Neuronal stem cell (in vitro differentiated cells): ENCODE data around the gene GNMT.

Experiments
- DNase-seq: peaks from one replicate; pipeline ENCODE4 v3.0.0-alpha.2; 2013; ENCODE audit warnings: low spot score
- H2AFZ ChIP-seq: one replicate; pipeline ENCODE4 v1.6.1; 2013; ENCODE audit warnings: mild to moderate bottlenecking, low read length, inconsistent platforms
- H2AK5ac ChIP-seq: 2 replicates; pipeline ENCODE4 v1.6.1; 2013; ENCODE audit warnings: low read depth, mild to moderate bottlenecking, inconsistent platforms, low read length, moderate library complexity, mixed read lengths
- H2BK120ac ChIP-seq: 2 replicates; pipeline ENCODE4 v1.6.1; 2013; ENCODE audit warnings: low read depth, mild to moderate bottlenecking, inconsistent platforms, low read length, moderate library complexity, mixed read lengths
- H2BK12ac ChIP-seq: one replicate; pipeline ENCODE4 v1.6.1; 2013; ENCODE audit warnings: low read length, inconsistent platforms
- H2BK15ac ChIP-seq: 2 replicates; pipeline ENCODE4 v1.6.1; 2013; ENCODE audit warnings: mild to moderate bottlenecking, low read length, inconsistent platforms, mixed read lengths
- H2BK5ac ChIP-seq: one replicate; pipeline ENCODE4 v1.6.1; 2013; ENCODE audit warnings: inconsistent platforms, mild to moderate bottlenecking, low read length, moderate library complexity
- H3K14ac ChIP-seq: one replicate; pipeline ENCODE4 v1.6.1; 2013; ENCODE audit warnings: low read length, inconsistent platforms
- H3K18ac ChIP-seq: 2 replicates; pipeline ENCODE4 v1.6.1; 2013; ENCODE audit warnings: low read length, inconsistent platforms
- H3K23ac ChIP-seq: 2 replicates; pipeline ENCODE4 v1.6.1; 2013; ENCODE audit warnings: low read depth, mild to moderate bottlenecking, mixed read lengths, low read length, inconsistent platforms; ENCODE audit not compliant: poor library complexity
- H3K27ac ChIP-seq: replicated peaks from 3 replicates; pipeline ENCODE4 v1.5.1; 2013; ENCODE audit warnings: low read length, inconsistent platforms
- H3K27me3 ChIP-seq, 3 experiments: 2 replicates each; pipeline ENCODE4 v1.6.1; 2013; ENCODE audit warnings: low read length in 3 of 3, mild to moderate bottlenecking in 2 of 3, inconsistent platforms in 1 of 3, low read depth in 1 of 3, mixed read lengths in 1 of 3, moderate library complexity in 1 of 3; ENCODE audit not compliant: control insufficient read depth in 3 of 3, insufficient read depth in 3 of 3
- H3K36me3 ChIP-seq, 2 donors: replicated peaks in 1 of 2; 2 replicates each; pipeline ENCODE4 v1.6.1; 2013; ENCODE audit warnings: low read length in 2 of 2; ENCODE audit not compliant: control insufficient read depth in 2 of 2, insufficient read depth in 2 of 2
- H3K4ac ChIP-seq: 2 replicates; pipeline ENCODE4 v1.6.1; 2013; ENCODE audit warnings: inconsistent platforms, mild to moderate bottlenecking, low read length, moderate library complexity
- H3K4me1 ChIP-seq, 2 donors: 1 replicate in 1 of 2; 2 replicates in 1 of 2; pipeline ENCODE4 v1.6.1; 2013; ENCODE audit warnings: low read length in 2 of 2, low read depth in 1 of 2; ENCODE audit not compliant: control insufficient read depth in 2 of 2, insufficient read depth in 1 of 2
- H3K4me2 ChIP-seq: one replicate; pipeline ENCODE4 v1.6.1; 2013; ENCODE audit warnings: mild to moderate bottlenecking, low read length, inconsistent platforms; ENCODE audit not compliant: insufficient read depth, poor library complexity, severe bottlenecking
- H3K4me3 ChIP-seq, 2 donors: 2 replicates each; pipeline ENCODE4 v1.5.1; 2013; ENCODE audit warnings: low read length in 2 of 2, mild to moderate bottlenecking in 2 of 2, inconsistent platforms in 1 of 2, moderate library complexity in 1 of 2
- H3K79me1 ChIP-seq: one replicate; pipeline ENCODE4 v1.6.1; 2013; ENCODE audit warnings: low read depth, mild to moderate bottlenecking, inconsistent platforms, low read length, moderate library complexity
- H3K9ac ChIP-seq: one replicate; pipeline ENCODE4 v1.6.1; 2013; ENCODE audit warnings: mild to moderate bottlenecking, low read depth, low read length, inconsistent platforms; ENCODE audit not compliant: poor library complexity
- H3K9me3 ChIP-seq, 2 donors: replicated peaks in 1 of 2; 2 replicates each; pipeline versions ENCODE3 to v1.6.1; 2013; ENCODE audit warnings: low read length in 2 of 2, mild to moderate bottlenecking in 2 of 2, inconsistent platforms in 1 of 2, low read depth in 1 of 2, mixed read lengths in 1 of 2, moderate library complexity in 1 of 2; ENCODE audit not compliant: control insufficient read depth in 2 of 2, insufficient read depth in 1 of 2
- H4K8ac ChIP-seq: one replicate; pipeline ENCODE4 v1.6.1; 2013; ENCODE audit warnings: low read depth, mild to moderate bottlenecking, inconsistent platforms, low read length, moderate library complexity
- H4K91ac ChIP-seq: one replicate; pipeline ENCODE4 v1.6.1; 2013; ENCODE audit warnings: low read length, low read depth, mild to moderate bottlenecking, inconsistent platforms; ENCODE audit not compliant: poor library complexity
- WGBS, 2 donors: extraction: QIAGEN DNeasy Blood & Tissue Kit; methylation state at CpG; one replicate each; pipeline ENCODE4 v1.1.7; 2013; ENCODE audit warnings: missing lambda C conversion rate in 2 of 2, mixed read lengths in 1 of 2; ENCODE audit not compliant: insufficient read length in 2 of 2, insufficient replicate concordance in 1 of 2; ENCODE audit errors: extremely low coverage in 2 of 2; 5-methylcytosine and 5-hydroxymethylcytosine counted together

Gene GNMT

DNA sequence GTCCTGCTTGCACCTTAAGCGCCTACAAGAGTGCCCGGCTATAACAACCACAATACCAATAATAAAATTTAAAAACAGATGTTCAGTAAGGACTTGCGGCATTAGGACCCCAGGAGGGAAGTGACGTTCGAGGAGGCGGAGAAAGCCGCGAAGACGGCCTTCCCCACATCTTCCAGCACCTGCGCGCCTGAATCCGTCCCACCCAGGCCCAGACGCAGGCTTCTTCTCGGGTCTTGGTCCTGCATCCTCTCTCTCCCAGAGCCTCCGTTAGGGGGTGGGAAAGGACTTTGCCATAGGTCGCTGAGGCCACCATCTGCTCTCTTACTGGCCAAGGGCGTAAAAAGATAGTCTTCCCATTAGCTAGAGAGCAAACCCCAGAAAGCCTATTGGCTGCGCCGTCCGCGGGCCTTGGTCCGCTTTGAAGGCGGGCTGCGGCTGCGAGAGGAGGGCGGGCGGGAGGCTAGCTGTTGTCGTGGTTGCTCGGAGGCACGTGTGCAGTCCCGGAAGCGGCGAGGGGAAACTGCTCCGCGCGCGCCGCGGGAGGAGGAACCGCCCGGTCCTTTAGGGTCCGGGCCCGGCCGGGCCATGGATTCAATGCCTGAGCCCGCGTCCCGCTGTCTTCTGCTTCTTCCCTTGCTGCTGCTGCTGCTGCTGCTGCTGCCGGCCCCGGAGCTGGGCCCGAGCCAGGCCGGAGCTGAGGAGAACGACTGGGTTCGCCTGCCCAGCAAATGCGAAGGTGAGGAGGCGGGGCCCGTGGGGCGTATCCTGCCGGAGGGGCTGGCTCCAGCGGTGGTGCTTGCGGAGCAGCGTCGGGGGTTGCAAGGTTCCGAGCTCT lies 31.4 kb upstream of the GNMT start, which contains the start of gene CNPY3:
Gene CNPY3 (plus strand): TSS at position 495 of the 835 bp plus-strand sequence. CDS start 91 bp downstream, at position 586.
- Histone ChIP-seq H2AFZ (peak within 1 kb of the TSS; percentile 92), H3K27ac (peak within 1 kb of the TSS; percentile 90), H2BK12ac (peak within 1 kb of the TSS; percentile 30), H2AK5ac (peak within 1 kb of the TSS; percentile 42), H2BK5ac (peak within 1 kb of the TSS; percentile 56), H3K14ac (no peak within 1 kb of the TSS), H3K79me1 (peaks cover 5% of the 10 kb centered on the region), H3K36me3 (peaks cover 6 to 30% of the 10 kb centered on the region in 2 donors), H3K18ac (peak within 1 kb of the TSS; percentile 98), H3K4me2 (peak within 1 kb of the TSS; percentile 82), H2BK120ac (no peak within 1 kb of the TSS), H2BK15ac (peak within 1 kb of the TSS; percentile 42), H3K4me3 (peak within 1 kb of the TSS; percentile 72 to 84), H3K4ac (peak within 1 kb of the TSS; percentile 77), H3K27me3 (no peaks in the 10 kb centered on the region), H3K4me1 (peaks cover 4 to 5% of the 10 kb centered on the region in 2 donors), H3K9me3 (peaks cover 0 to under 1% of the 10 kb centered on the region in 2 donors), H4K91ac (no peak within 1 kb of the TSS), H3K23ac (no peak within 1 kb of the TSS), H3K9ac (peak within 1 kb of the TSS; percentile 94), H4K8ac (no peak within 1 kb of the TSS)
- WGBS, 2 donors: no CpG with 5 or more reads among the region's 63 CpGs
- peak; percentile 97 for DNase-seq

DNA sequence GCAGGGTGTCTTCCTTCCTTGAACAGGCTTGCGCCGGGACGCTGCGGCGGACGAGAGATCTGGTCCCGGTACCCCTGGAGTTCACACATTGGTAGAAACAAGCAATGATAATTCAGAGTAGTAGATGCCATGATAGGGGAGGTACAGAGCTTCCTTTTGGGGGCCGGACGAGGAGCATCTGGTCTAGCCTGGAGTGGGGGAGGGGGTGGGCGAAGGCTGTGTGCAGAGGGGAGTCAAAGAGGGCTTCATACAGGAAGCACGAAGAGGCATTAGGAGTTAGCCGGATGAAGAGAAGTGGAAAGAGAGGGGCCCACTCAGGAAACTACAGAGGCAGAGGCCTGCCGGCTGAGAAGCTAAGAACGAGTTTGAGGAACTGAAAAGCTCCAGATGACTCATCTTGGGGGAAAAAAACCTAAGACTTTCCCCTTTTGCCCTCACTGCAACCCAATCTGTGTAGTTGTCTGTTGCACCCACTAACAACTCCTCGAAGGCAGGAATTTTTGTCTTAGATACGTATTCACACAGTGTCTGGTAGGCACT lies 30.7 kb upstream of the GNMT start:
- DNase-seq: no peak
- H3K27ac ChIP-seq: peak overlapping the region; percentile 90
- H4K8ac ChIP-seq: no peak overlapping the region

DNA sequence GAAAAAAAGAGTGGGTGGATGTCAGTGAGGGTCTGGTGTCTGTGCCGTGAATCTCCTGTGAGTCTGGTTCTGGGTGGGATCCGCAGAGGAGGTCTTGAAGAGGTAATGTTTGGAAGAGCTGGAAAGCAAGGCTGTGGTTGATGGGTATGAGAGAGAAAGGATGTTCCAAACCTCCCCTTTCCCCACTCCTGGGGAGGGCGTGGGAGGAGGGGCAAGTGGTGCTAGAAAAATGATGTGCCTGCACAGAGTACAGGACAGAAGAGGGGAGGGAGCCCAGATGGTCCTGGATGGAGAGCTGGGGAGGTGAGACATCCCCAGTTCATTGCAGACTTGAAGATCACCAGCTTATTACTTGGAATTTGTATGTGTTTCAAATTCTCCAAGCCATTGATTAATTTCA lies 28.1 kb upstream of the GNMT start:
- H2AK5ac ChIP-seq: no peak overlapping the region
- no peak overlapping the region for H3K14ac ChIP-seq
- H3K27me3 ChIP-seq: no peaks in the 10 kb centered on the region
- no peak for DNase-seq
- no CpG with 5 or more reads among the region's 3 CpGs for WGBS, 2 donors
- H3K4me1 ChIP-seq: peaks cover 4% of the 10 kb centered on the region in 2 donors
- no peak overlapping the region for H2BK15ac ChIP-seq
- no peak overlapping the region for H3K27ac ChIP-seq
- peaks cover 9% of the 10 kb centered on the region for H3K79me1 ChIP-seq
- H2BK12ac ChIP-seq: no peak overlapping the region
- no peak overlapping the region for H2BK5ac ChIP-seq
- H3K4me3 ChIP-seq: no peak overlapping the region
- H3K4ac ChIP-seq: no peak overlapping the region
- H3K9ac ChIP-seq: no peak overlapping the region
- H3K36me3 ChIP-seq: peaks cover 28 to 62% of the 10 kb centered on the region in 2 donors
- H4K91ac ChIP-seq: no peak overlapping the region
- H3K4me2 ChIP-seq: no peak overlapping the region
- H3K18ac ChIP-seq: no peak overlapping the region
- no peak overlapping the region for H4K8ac ChIP-seq
- no peak overlapping the region for H3K23ac ChIP-seq
- no peak overlapping the region for H2AFZ ChIP-seq
- peaks cover 0 to 3% of the 10 kb centered on the region in 2 donors for H3K9me3 ChIP-seq
- no peak overlapping the region for H2BK120ac ChIP-seq

More for the DNA sequence above, 30.7 kb upstream of the GNMT start:
- H3K14ac ChIP-seq: no peak overlapping the region
- peak overlapping the region; percentile 82 for H3K4me2 ChIP-seq
- no peak overlapping the region for H2BK12ac ChIP-seq
- H2BK15ac ChIP-seq: peak overlapping the region; percentile 42
- peak overlapping the region; percentile 98 for H3K18ac ChIP-seq
- no peak overlapping the region for H3K23ac ChIP-seq
- no peaks in the 10 kb centered on the region for H3K27me3 ChIP-seq
- no peak overlapping the region for H2AK5ac ChIP-seq
- peak overlapping the region; percentile 94 for H3K9ac ChIP-seq
- no peak overlapping the region for H3K4ac ChIP-seq
- peak overlapping the region; percentile 72 to 84 for H3K4me3 ChIP-seq
- peaks cover 0 to 3% of the 10 kb centered on the region in 2 donors for H3K9me3 ChIP-seq
- H2BK5ac ChIP-seq: peak overlapping the region; percentile 56
- H2BK120ac ChIP-seq: no peak overlapping the region
- H3K79me1 ChIP-seq: peaks cover 5% of the 10 kb centered on the region
- WGBS, 2 donors: no CpG with 5 or more reads among the region's 16 CpGs
- H3K4me1 ChIP-seq: peaks cover 4 to 5% of the 10 kb centered on the region in 2 donors
- peaks cover 10 to 37% of the 10 kb centered on the region in 2 donors for H3K36me3 ChIP-seq
- H2AFZ ChIP-seq: peak overlapping the region; percentile 92
- no peak overlapping the region for H4K91ac ChIP-seq

DNA sequence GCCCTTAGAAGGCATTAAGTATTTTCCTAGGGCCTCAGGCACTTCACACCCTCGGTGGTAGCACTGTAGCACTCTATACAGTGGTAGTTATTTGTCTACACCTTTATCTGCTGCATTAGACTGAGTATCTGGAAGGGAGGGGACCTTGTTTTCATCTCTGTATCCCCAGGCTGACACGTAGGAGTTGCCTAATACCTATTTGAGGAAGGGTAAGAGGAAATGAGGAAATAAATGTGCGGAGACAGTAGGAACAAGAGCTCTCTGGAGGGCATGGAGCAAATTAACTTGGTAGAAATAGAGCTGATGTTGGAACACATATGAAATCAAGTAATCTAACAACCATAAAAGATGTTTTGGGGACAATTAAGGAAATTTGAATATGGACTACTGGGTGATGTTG lies 27.3 kb upstream of the GNMT start:
- no CpG with 5 or more reads among the region's 3 CpGs for WGBS, 2 donors

More for the DNA sequence above, 27.3 kb upstream of the GNMT start:
- no peak for DNase-seq
- Histone ChIP-seq H2BK15ac (no peak overlapping the region), H3K9me3 (peaks cover 0 to 3% of the 10 kb centered on the region in 2 donors), H2AFZ (no peak overlapping the region), H4K91ac (no peak overlapping the region), H3K79me1 (peaks cover 11% of the 10 kb centered on the region), H3K4me3 (no peak overlapping the region), H2AK5ac (no peak overlapping the region), H3K36me3 (peaks cover 36 to 70% of the 10 kb centered on the region in 2 donors), H3K14ac (no peak overlapping the region), H3K4me2 (no peak overlapping the region), H2BK12ac (no peak overlapping the region), H3K4me1 (peaks cover 3 to 4% of the 10 kb centered on the region in 2 donors), H2BK120ac (no peak overlapping the region), H3K18ac (no peak overlapping the region), H3K23ac (no peak overlapping the region), H4K8ac (no peak overlapping the region), H3K27me3 (no peaks in the 10 kb centered on the region), H3K4ac (no peak overlapping the region), H2BK5ac (no peak overlapping the region), H3K9ac (no peak overlapping the region), H3K27ac (no peak overlapping the region)
